BE2C (cell line): ENCODE results near the gene RADIL.

Source experiments
- DNase-seq: peaks from one replicate; pipeline ENCODE4 v3.0.0-alpha.2; 2020
- H3K27me3 ChIP-seq: fragments of 250-450 bp; sonication (Bioruptor Pico); 2 replicates; pipeline ENCODE4 v1.5.1; 2020; ENCODE audit warnings: mild to moderate bottlenecking
- H3K36me3 ChIP-seq: fragments of 250-450 bp; sonication (Bioruptor Pico); 2 replicates; pipeline ENCODE4 v1.5.1; 2020; ENCODE audit warnings: mild to moderate bottlenecking
- H3K4me1 ChIP-seq: fragments of 250-450 bp; sonication (Bioruptor Pico); 2 replicates; pipeline ENCODE4 v1.5.1; 2020
- H3K4me3 ChIP-seq: 2 replicates; pipeline ENCODE4 v1.5.1; 2011; ENCODE audit warnings: low read depth, low read length
- H3K9me3 ChIP-seq: fragments of 250-450 bp; sonication (Bioruptor Pico); 2 replicates; pipeline ENCODE4 v1.5.1; 2020
- TF ChIP-seq, protein P1 (sequence below): IDR thresholded peaks from 2 replicates; pipeline ENCODE4 v1.5.1; 2012; ENCODE audit warnings: mild to moderate bottlenecking, low read depth, low read length

RADIL gene

DNA sequence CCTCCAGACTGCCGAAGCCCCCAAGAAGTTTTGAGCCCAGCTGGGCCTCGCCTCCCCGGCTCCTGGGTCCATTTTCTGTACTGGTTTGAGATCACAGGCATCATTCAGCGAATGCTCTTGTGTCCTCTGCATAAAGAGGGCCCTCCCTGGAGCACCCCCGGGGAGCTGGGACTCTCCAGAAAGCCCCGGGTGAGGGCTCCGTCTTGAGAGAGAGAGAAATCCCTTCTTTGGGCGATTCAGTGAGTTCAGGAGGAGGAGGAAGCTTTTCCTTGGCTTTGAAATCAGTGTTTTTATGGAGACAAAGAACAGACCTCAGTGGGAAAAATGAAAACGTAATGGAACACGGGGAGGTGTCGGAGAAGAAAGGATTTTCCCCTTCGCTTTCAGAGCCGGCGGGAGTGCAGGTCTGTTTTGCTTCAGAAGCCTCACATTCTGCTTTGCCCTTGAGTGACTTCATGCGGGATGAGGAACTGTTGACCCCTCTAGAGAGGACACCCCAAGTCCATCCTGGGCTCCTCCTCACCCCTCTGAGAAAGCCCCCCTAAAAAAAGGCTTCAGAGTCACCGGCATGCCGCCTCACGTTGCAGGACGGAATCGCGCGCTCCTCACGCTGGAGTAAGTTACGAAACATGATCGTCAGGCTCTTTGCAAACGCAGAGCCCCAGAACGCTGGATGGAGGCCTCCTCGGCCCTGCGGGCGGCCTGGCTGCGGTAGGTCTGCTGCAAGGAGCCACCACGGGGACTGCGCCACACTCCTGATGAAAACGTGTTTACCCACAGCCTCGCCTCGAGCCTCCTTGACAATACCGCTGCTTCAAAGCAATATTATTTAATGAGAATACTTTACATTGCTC is 116.6 kb downstream of the RADIL start:
- Histone ChIP-seq H3K36me3 (peaks cover 45% of the 10 kb centered on the region), H3K4me3 (no peak overlapping the region), H3K9me3 (no peaks in the 10 kb centered on the region), H3K4me1 (no peaks in the 10 kb centered on the region), H3K27me3 (no peaks in the 10 kb centered on the region)
- DNase-seq, result no peak
- TF ChIP-seq, protein P1, sequence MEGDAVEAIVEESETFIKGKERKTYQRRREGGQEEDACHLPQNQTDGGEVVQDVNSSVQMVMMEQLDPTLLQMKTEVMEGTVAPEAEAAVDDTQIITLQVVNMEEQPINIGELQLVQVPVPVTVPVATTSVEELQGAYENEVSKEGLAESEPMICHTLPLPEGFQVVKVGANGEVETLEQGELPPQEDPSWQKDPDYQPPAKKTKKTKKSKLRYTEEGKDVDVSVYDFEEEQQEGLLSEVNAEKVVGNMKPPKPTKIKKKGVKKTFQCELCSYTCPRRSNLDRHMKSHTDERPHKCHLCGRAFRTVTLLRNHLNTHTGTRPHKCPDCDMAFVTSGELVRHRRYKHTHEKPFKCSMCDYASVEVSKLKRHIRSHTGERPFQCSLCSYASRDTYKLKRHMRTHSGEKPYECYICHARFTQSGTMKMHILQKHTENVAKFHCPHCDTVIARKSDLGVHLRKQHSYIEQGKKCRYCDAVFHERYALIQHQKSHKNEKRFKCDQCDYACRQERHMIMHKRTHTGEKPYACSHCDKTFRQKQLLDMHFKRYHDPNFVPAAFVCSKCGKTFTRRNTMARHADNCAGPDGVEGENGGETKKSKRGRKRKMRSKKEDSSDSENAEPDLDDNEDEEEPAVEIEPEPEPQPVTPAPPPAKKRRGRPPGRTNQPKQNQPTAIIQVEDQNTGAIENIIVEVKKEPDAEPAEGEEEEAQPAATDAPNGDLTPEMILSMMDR, result no peak

DNA sequence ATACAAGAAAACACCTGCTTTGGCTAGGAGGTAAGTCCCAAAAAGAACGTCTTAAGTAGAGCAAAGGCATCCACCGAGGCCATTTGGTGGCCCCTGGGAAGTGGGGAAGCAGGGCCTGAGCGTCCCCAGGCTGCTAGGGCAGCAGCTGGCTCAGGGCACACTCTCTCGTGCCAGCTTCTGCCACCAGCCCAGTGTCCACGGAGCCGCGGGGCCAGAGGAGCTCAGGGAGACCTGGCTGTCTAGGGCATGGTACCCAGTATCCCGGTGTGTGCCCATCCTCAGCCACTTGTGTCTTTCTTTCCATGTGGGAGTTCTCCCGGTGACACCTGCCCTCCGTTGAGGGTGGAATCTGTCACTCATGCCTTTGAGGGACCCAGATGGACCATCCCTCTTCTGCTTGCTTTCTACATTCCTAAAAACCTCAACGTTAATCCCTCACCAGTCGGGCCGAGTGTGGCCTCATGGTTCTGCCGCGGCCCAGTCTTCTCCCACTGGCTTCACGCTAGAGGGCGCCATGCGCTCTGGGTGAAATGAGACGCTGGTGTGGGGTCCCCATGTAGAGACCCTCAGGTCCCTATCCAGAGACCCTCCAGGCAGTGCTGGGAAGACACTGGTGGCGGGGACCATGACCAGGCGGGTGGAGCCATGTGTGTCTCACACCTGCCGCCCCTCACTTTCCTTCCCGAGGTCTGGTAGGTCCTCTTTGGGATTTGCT is 117.6 kb downstream of the RADIL start:
- H3K4me3 ChIP-seq, result no peak overlapping the region
- H3K4me1 ChIP-seq, result no peaks in the 10 kb centered on the region
- TF ChIP-seq, protein P1, result peak; percentile 17; the same call in 1 of the 2 replicates
- H3K27me3 ChIP-seq, result no peaks in the 10 kb centered on the region
- peaks cover 54% of the 10 kb centered on the region for H3K36me3 ChIP-seq
- no peak for DNase-seq
- H3K9me3 ChIP-seq, result no peaks in the 10 kb centered on the region

DNA sequence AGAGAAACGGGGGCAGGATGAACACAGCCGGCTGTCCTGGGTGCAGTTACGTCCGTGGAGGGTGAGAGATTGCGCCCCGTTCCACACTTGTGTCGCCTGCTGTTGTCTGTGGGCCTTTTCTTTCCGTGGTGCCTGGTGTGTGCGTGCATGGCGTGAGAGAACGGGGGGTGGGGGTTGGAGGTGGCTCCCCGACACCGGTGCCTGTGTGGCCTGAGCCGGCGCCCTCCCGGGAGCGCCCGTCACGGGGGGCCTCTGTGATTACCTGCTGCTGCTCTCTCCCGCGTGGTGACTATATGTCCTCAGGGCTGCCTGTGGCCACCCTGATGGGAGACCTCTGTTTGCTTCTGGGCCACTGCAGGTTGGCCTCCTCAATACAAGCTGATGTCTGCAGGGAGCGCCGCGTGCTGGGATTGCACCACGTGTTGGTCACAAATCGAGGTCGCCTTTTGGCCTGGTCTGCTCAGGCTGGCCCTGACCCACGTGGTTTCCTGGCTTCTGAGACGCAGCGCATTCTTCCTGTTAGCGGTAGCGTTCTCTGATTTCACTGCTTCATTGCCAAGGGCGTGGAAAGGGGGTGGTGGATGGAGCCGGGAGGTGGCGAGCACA is 119.0 kb downstream of the RADIL start:
- TF ChIP-seq, protein P1, result no peak
- Histone ChIP-seq H3K4me1 (no peaks in the 10 kb centered on the region), H3K4me3 (no peak overlapping the region), H3K9me3 (no peaks in the 10 kb centered on the region), H3K36me3 (peaks cover 64% of the 10 kb centered on the region), H3K27me3 (no peaks in the 10 kb centered on the region)
- no peak for DNase-seq

DNA sequence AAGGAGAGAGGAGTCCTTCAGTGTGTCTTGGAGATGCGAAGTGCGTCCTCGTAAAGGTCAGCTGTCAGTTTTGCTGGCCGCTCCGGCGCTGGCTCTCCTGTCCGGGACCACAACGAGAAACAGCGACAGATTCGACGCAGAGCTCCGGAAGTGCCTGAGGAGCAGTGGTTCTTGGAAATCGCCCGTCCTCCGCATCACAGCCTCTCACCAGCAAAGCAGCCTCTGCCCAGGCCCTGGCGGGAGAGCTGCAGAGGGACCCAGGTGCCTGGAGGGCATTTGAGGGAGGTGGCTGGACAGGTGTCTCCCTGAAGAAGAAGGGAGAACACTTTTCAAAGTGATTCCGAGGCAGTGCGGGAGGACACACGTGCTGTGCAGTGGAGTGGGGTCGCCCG is 119.7 kb downstream of the RADIL start:
- H3K4me1 ChIP-seq, result no peaks in the 10 kb centered on the region
- no peaks in the 10 kb centered on the region for H3K9me3 ChIP-seq
- H3K27me3 ChIP-seq, result no peaks in the 10 kb centered on the region
- H3K36me3 ChIP-seq, result peaks cover 71% of the 10 kb centered on the region
- H3K4me3 ChIP-seq, result no peak overlapping the region
- no peak for DNase-seq
- TF ChIP-seq, protein P1, result no peak

DNA sequence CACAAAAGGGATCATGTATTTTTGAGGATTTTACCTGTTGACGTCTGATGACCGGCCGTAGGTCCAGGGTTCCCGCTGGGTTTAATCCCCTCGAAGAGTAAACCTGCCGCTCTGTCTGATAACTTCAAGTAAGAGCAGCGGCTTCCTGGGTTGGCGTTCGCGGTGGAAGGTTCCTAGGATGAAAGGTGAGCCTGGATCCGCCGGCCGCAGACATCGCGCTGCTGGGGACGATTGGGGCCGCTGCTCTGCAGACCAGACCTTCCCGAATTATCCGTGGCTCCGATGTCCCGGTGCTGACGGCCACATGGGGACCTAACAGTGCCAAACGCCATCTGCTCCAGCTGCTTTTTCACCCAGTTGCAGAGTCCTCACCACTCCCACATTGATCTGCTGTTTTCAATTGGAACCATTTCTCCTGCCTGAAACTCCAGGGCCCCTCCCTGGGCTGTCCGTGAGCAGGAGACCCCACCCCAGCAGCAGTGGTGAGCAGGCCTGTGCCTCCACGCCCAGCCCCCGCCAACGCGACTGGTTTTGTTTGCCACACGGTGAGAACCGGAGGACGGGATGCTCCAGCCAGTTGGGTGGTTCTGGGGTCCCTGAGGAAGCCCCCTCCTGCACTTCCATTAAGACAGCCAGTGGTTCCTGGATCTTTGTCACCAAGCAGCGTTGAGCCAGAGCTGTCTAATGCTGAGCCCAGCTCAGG is 120.3 kb downstream of the RADIL start:
- H3K4me1 ChIP-seq, result no peaks in the 10 kb centered on the region
- H3K36me3 ChIP-seq, result peaks cover 72% of the 10 kb centered on the region
- H3K9me3 ChIP-seq, result no peaks in the 10 kb centered on the region
- DNase-seq, result no peak
- TF ChIP-seq, protein P1, result no peak
- no peaks in the 10 kb centered on the region for H3K27me3 ChIP-seq
- H3K4me3 ChIP-seq, result no peak overlapping the region
